Hematopoietic multipotent progenitor cell treated with erythropoietin and hydrocortisone succinate and interleukin-3 and kit ligand, for 6 days (in vitro differentiated cells): Measurements from ENCODE around the gene COL4A4.

ENCODE experiments used
- DNase-seq: peaks from one replicate; pipeline ENCODE4 v3.0.0-alpha.2; 2015

The COL4A4 gene

GRCh38 chr2:226978300-226978699, 185.7 kb downstream of the COL4A4 start:
- no peak for DNase-seq

- DNase-seq, result peak; percentile 82
Observed at GRCh38 chr2:226977775-226978190, 186.2 kb downstream of the COL4A4 start.

- DNase-seq, result no peak
Observed at GRCh38 chr2:226973816-226974215, 190.2 kb downstream of the COL4A4 start.

- DNase-seq, result no peak
Observed at GRCh38 chr2:226971770-226972169, 192.2 kb downstream of the COL4A4 start.

- DNase-seq, result no peak
Observed at GRCh38 chr2:226971084-226971483, 192.9 kb downstream of the COL4A4 start.

GRCh38 chr2:226970362-226970761, 193.6 kb downstream of the COL4A4 start:
- DNase-seq, result no peak

- no peak for DNase-seq
Observed at GRCh38 chr2:226969417-226970080, 194.5 kb downstream of the COL4A4 start.

GRCh38 chr2:226965376-226965775, 198.6 kb downstream of the COL4A4 start:
- no peak for DNase-seq

- no peak for DNase-seq
Observed at GRCh38 chr2:226963528-226963927, 200.5 kb downstream of the COL4A4 start.

- DNase-seq, result no peak
Observed at GRCh38 chr2:226962176-226962773, 201.7 kb downstream of the COL4A4 start.

GRCh38 chr2:226959418-226959817, 204.6 kb downstream of the COL4A4 start:
- no peak for DNase-seq

- no peak for DNase-seq
Observed at GRCh38 chr2:226956659-226957058, 207.3 kb downstream of the COL4A4 start.

GRCh38 chr2:226953826-226954225, 210.2 kb downstream of the COL4A4 start:
- DNase-seq, result no peak

- no peak for DNase-seq
Observed at GRCh38 chr2:226953206-226953605, 210.8 kb downstream of the COL4A4 start.
